Aorta (tissue), 5 donors: Measurements from ENCODE around the gene BMPR1A. TPM values are rescaled to one million over a fixed set of nuclear protein-coding genes. Genes with fewer than 3 reads are reported as not detected.

Experiments used
- ATAC-seq: fragments of 200-7000 bp; cut with Tn5 transposase; one replicate; pipeline ENCODE4 v1.9.1; 2022; ENCODE audit warnings: moderate library complexity; ENCODE audit not compliant: low FRiP score
- DNase-seq, 2 donors: peaks; one replicate each; pipeline ENCODE4 v3.0.0-alpha.2; 2020
- H3K27ac ChIP-seq, 2 donors: one replicate each; pipeline ENCODE4 v1.5.1; 2013; ENCODE audit warnings: low read length in 2 of 2, mild to moderate bottlenecking in 2 of 2, moderate library complexity in 2 of 2, control low read depth in 1 of 2, inconsistent platforms in 1 of 2, low read depth in 1 of 2
- H3K27me3 ChIP-seq, 2 donors: one replicate each; pipeline ENCODE4 v1.6.1; 2013; ENCODE audit warnings: control low read depth in 1 of 2, low read length in 1 of 2, mild to moderate bottlenecking in 1 of 2, moderate library complexity in 1 of 2; ENCODE audit not compliant: insufficient read depth in 2 of 2, control insufficient read depth in 1 of 2
- H3K36me3 ChIP-seq, 2 donors: one replicate each; pipeline ENCODE4 v1.6.1; 2013; ENCODE audit warnings: control low read depth in 1 of 2, low read length in 1 of 2, mild to moderate bottlenecking in 1 of 2; ENCODE audit not compliant: insufficient read depth in 2 of 2, control insufficient read depth in 1 of 2
- H3K4me1 ChIP-seq, 2 donors: one replicate each; pipeline ENCODE4 v1.6.1; 2013; ENCODE audit warnings: low read length in 2 of 2, control low read depth in 1 of 2, mild to moderate bottlenecking in 1 of 2, moderate library complexity in 1 of 2; ENCODE audit not compliant: insufficient read depth in 2 of 2, control insufficient read depth in 1 of 2
- H3K4me3 ChIP-seq, 2 donors: one replicate each; pipeline ENCODE4 v1.5.1; 2013; ENCODE audit warnings: low read length in 2 of 2, control low read depth in 1 of 2, mild to moderate bottlenecking in 1 of 2
- H3K9me3 ChIP-seq: one replicate; pipeline ENCODE4 v1.6.1; 2013; ENCODE audit warnings: mild to moderate bottlenecking, low read length; ENCODE audit not compliant: control insufficient read depth
- WGBS, 2 donors: extraction: QIAGEN DNeasy Blood & Tissue Kit; methylation state at CpG; one replicate each; pipeline ENCODE4 v1.1.7; 2013; 5-methylcytosine and 5-hydroxymethylcytosine counted together
- intact Hi-C, 2 donors: fragments of 100-400 bp; cut with DNase I; formaldehyde crosslinking; loops; one replicate each; pipeline versions ENCODE4 v1.14.2 to v1.15.0; 2022
- long read RNA-seq, 2 donors: library from polyadenylated mRNA; unstranded; transcript quantifications; one replicate each; pipeline ENCODE4 v2.0.0, GENCODE V29; 2020 to 2021
- polyA plus RNA-seq, 2 donors: library from polyadenylated mRNA; stranded (reverse); fragments of 200-250 nt; gene quantifications; one replicate each; pipeline ENCODE4 v1.2.3, GENCODE V29; 2013
- total RNA-seq, 2 donors: library from RNA; stranded (reverse); fragmentation: NEBNext Ultra II Directional; extraction: Animal tissue kit (Norgen Biotek cat#: 25700); gene quantifications; one replicate each; pipeline ENCODE4 v1.2.1, GENCODE V29; 2021
- donor health status: healthy with polysubstance abuse.
- donor health status: Bipolar disorder and iron deficiency.
- donor health status: DM: no; HTN: no; CAD: no.
- donor health status: DM: no; HTN: no; CAD: no.
- donor health status: DM: yes; HTN: yes; CAD: no.

The BMPR1A gene
- total RNA-seq: 100 to 1,000 TPM; 104 to 120 TPM
- 10 to 100 TPM; 19.3 to 22.9 TPM for polyA plus RNA-seq
- long read RNA-seq, donor 1, full-length matches to known transcripts: 15 of 61 reads
- long read RNA-seq, donor 1, partial matches to known transcripts: 16 of 61 reads
- long read RNA-seq, donor 1, other reads (novel, unspliced or antisense): 30 of 61 reads
- long read RNA-seq, donor 2, full-length matches to known transcripts: 22 of 56 reads
- long read RNA-seq, donor 2, partial matches to known transcripts: 4 of 56 reads
- long read RNA-seq, donor 2, other reads (novel, unspliced or antisense): 30 of 56 reads

DNA sequence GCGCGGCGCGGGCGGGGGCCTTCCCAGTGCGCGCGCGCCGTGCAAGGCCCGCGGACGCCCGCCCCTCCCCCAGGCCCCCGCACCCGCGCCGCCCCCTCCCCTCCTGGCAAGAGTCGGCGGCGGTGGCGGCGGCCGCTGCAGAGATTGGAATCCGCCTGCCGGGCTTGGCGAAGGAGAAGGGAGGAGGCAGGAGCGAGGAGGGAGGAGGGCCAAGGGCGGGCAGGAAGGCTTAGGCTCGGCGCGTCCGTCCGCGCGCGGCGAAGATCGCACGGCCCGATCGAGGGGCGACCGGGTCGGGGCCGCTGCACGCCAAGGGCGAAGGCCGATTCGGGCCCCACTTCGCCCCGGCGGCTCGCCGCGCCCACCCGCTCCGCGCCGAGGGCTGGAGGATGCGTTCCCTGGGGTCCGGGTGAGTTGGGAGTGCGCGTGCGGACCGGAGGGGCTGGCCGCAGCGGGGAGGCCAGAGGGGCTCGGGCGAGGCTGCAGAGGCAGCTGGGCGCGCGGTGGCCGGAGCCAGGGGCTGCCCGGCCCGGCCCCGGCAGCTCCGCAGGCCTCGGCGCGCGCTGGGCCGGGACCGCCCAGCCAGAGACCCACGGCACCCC, at the start of gene BMPR1A:
TSS of gene BMPR1A (plus strand) at position 109 of the 602 bp plus-strand sequence. CDS start 119,400 bp downstream, outside the sequence.
- intact Hi-C loops: loop anchor here in 1 of 2 donors (1.0 to 5.0 kb wide), 3 partner anchors 45 to 141 kb away; no protein-coding TSS in a partner anchor
- 0 to 4% methylated on average over 18 to 85 of the region's 85 CpGs for WGBS, 2 donors
- ATAC-seq (peak; percentile 15), DNase-seq (peak in 1 of 2 donors; percentile 93)
- Histone ChIP-seq H3K36me3 (no peaks in the 10 kb centered on the region), H3K4me3 (peak within 1 kb of the TSS; percentile 95 to 100), H3K4me1 (peaks cover 3 to 9% of the 10 kb centered on the region in 2 donors), H3K27ac (peak within 1 kb of the TSS; percentile 100), H3K9me3 (no peaks in the 10 kb centered on the region), H3K27me3 (no peaks in the 10 kb centered on the region)

DNA sequence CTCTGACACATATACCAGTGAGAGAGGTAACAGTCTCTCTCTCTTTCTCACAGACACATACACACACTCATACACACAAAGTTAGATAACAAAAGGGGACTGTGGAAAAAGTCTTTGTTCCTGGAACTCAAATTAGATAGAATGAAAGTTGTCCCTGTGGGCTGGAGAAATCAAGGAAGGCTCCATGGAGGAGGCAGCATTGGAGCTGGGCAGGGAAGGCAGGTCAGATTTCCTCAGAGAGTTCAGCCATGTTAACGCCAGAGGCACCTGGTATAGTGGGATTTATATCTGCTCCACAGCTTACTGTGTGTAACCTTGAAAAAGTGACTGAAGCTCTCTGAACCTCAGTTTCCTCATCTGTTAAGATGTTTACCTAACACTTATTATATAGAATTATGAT, 49.4 kb upstream of the BMPR1A start:
- no peak overlapping the region for H3K4me3 ChIP-seq
- H3K4me1 ChIP-seq: no peaks in the 10 kb centered on the region
- peaks cover 0 to 8% of the 10 kb centered on the region in 2 donors for H3K36me3 ChIP-seq
- H3K27me3 ChIP-seq: no peaks in the 10 kb centered on the region
- intact Hi-C loops: loop anchor here in 1 of 2 donors (5.0 kb wide), 1 partner anchor 195 kb away; no protein-coding TSS in a partner anchor
- 94 to 100% methylated on average over 1 of the region's 1 CpG for WGBS, 2 donors
- ATAC-seq (no peak), DNase-seq (peak in 1 of 2 donors; percentile 4)
- H3K27ac ChIP-seq: no peak overlapping the region
- no peaks in the 10 kb centered on the region for H3K9me3 ChIP-seq

DNA sequence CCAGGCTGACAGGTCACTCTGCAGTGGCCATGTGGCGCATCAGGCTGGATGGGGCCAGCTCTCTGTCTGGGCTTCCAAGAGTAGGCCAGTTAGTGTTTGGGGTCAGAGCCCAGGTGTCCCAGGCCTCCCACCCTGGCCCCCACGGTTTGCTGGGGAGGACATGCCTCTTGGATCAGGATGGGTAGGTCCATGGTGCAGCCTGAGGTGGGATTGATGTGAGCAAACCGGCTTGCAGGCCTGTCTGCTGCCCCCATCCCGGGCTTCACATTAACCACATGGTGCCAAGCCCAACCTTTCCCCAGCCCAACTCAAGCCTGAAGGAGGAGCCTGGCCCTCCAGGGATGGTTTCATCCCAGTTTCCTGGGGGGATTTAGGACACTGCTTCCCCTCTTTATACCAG, 48.9 kb upstream of the BMPR1A start:
- no peak overlapping the region for H3K27ac ChIP-seq

DNA sequence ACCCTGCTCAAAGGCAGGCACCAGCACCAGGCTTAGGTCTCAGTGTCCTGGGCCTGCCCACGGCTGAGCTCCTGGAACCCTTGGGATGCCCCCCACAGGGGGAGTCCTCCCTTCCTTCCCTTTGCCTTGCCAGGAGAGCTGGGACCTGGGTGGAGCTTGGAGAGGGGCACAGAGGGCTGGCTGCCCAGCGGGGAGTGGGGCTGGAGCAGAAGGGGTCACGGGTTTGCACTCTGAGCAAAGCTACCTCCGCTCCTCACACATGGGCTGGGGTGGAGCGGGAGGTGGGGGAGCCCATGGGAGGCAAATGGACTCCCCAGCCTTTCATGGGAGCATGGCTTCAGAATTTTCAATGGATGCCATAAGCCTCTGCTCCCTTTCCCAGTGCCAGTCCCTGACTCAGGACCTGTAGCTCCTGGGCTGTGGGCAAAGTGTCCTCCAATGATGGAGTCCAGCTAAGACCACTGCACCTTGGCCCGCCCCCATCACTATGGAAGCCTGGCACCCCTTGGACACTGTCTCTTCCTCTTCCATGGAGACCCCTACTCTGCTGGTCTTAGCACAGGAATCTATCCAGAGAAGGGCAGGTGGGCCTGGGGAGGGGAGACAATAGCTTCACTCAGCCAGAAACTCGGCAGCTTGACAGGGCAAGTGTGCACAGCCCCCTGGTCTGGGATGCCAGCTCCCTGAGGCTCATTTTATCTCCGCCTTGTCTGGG, 48.2 kb upstream of the BMPR1A start:
- no peak for ATAC-seq
- 81 to 87% methylated on average over 8 of the region's 8 CpGs for WGBS, 2 donors
- no peak overlapping the region for H3K27ac ChIP-seq
- H3K36me3 ChIP-seq: peaks cover 0 to 5% of the 10 kb centered on the region in 2 donors
- no peaks in the 10 kb centered on the region for H3K9me3 ChIP-seq
- H3K27me3 ChIP-seq: no peaks in the 10 kb centered on the region
- DNase-seq: peak; percentile 33 to 61
- no peak overlapping the region for H3K4me3 ChIP-seq
- no peaks in the 10 kb centered on the region for H3K4me1 ChIP-seq
- intact Hi-C loops: loop anchor here in 1 of 2 donors (5.0 kb wide), 1 partner anchor 194 kb away; no protein-coding TSS in a partner anchor

More for the DNA sequence above, 48.9 kb upstream of the BMPR1A start:
- Histone ChIP-seq H3K27me3 (no peaks in the 10 kb centered on the region), H3K9me3 (no peaks in the 10 kb centered on the region), H3K4me3 (no peak overlapping the region), H3K36me3 (peaks cover 0 to 5% of the 10 kb centered on the region in 2 donors), H3K4me1 (no peaks in the 10 kb centered on the region)
- peak; percentile 42 to 67 for DNase-seq
- intact Hi-C loops: loop anchor here in 1 of 2 donors (5.0 kb wide), 1 partner anchor 195 kb away; no protein-coding TSS in a partner anchor
- WGBS, 2 donors: 50 to 53% methylated on average over 4 of the region's 4 CpGs
- ATAC-seq: no peak

DNA sequence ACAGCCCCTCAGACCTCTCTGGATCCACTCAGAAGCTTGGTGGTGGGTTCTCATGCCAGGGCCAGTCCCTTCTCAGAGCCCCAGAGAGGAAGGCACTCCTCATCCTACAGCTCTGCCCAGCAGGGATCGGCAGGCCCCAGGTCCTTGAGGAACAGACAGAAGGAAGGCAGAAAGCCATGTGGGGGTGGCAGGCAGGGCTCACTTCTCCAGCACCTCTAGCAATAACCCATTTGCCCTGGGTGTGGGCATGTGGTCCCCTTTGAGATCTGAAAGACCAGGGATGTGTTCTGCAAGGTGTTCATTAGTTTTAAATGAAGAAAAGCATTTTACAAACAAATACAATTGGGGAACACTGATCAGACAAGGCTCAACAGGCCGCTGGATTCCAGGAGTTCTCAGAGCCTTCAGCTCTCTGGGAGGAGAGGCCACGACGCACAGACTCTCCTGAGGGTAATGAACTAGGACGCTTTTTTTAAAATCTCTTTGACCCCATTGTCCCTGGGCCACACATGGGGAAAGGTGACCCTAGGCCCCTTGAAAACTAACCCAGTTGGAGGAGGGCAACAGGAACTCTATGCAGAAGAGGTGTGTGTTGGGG, 47.5 kb upstream of the BMPR1A start:
- peaks cover 0 to 3% of the 10 kb centered on the region in 2 donors for H3K36me3 ChIP-seq
- no peaks in the 10 kb centered on the region for H3K4me1 ChIP-seq
- no peak overlapping the region for H3K27ac ChIP-seq
- 70 to 75% methylated on average over 5 of the region's 5 CpGs for WGBS, 2 donors
- intact Hi-C loops: loop anchor here in 1 of 2 donors (5.0 kb wide), 1 partner anchor 193 kb away; no protein-coding TSS in a partner anchor
- H3K4me3 ChIP-seq: no peak overlapping the region
- H3K9me3 ChIP-seq: no peaks in the 10 kb centered on the region
- ATAC-seq: no peak
- H3K27me3 ChIP-seq: no peaks in the 10 kb centered on the region
- peak; percentile 26 to 55 for DNase-seq

DNA sequence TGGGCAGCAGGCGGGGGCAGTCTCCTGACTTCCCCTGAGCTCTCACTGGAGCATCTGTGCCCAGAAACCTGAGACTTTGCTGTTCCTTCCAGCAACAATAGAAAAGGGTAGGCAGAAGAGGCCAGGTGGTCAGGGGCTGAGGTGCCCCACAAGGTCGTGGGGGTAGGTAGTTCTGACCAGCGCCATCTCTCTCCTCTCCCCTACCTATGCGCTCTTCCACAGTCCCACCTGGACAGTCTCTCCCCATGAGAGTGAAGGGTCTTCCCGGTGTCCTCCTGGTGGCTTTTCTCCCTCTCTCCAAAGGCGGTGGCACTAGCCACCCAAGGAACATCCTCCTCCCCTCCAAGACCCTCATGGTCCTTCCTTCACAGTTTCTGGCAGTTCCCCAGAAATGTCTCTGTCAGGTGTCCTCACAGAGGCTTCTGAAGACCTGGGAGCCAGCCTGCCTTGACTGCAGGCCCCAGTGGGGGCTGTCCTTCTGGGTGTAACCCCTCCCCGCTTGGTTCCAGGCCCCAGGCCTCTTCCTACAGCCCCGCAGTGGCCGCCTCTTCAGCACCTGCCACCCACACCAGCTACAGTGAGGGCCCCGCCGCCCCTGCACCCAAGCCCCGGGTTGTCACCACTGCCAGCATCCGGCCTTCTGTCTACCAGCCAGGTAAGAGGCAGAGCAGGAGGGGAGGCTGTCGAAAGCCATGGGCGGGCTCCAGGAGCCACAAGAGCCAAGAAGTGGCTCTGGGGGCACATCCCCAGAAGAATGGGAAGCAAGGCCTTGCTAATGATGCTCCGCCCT, 46.8 kb upstream of the BMPR1A start:
- intact Hi-C loops: loop anchor here (2.0 to 5.0 kb wide), 3 partner anchors 191 to 253 kb away; no protein-coding TSS in a partner anchor
- Histone ChIP-seq H3K27ac (no peak overlapping the region), H3K27me3 (no peaks in the 10 kb centered on the region), H3K4me3 (no peak overlapping the region), H3K36me3 (peaks cover 0 to 3% of the 10 kb centered on the region in 2 donors), H3K9me3 (no peaks in the 10 kb centered on the region), H3K4me1 (no peaks in the 10 kb centered on the region)
- ATAC-seq (no peak), DNase-seq (peak; percentile 53 to 72)
- WGBS, 2 donors: 92 to 94% methylated on average over 16 of the region's 16 CpGs

DNA sequence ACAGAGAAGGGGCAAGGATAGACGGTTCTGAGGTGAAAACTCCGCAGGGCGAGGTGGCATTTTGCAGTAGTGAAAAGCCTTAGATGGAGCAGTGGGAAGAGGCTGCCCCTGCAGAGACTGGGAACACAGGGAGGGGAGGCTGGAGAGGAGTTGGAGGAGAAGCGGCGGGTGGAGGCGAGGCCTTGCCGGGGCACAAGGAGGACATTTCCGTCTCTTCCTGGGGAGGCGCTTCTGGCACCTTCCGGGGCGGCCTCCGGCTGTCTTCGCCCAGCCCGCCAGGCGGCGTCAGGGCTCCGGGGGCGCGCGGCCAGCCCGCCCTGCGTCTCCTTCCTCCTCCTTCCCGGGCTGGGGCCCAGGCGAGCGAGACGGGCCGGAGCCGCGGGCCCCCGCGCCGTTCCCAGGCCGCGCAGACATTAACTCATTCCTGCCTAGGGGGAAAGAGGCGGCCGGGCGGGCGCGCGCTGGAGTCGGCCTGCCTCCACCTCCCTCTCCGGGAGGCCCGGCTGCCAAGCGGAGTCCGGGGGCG, 45.4 kb upstream of the BMPR1A start:
- Histone ChIP-seq H3K36me3 (peaks cover 0 to 3% of the 10 kb centered on the region in 2 donors), H3K9me3 (no peaks in the 10 kb centered on the region), H3K27ac (peak overlapping the region; percentile 82 to 87), H3K4me3 (peak overlapping the region; percentile 66 to 91), H3K27me3 (no peaks in the 10 kb centered on the region), H3K4me1 (no peaks in the 10 kb centered on the region)
- intact Hi-C loops: loop anchor here in 1 of 2 donors (1.0 to 5.0 kb wide), 3 partner anchors 45 to 251 kb away; partner anchors contain the start of gene BMPR1A
- WGBS, 2 donors: 3% methylated on average over 38 to 46 of the region's 46 CpGs
- ATAC-seq (peak; percentile 94), DNase-seq (peak; percentile 94 to 96)
